RPMI8226 (cell line): ENCODE data around the gene GNG4.

ENCODE experiments used
- DNase-seq: peaks from one replicate; pipeline ENCODE4 v3.0.0-alpha.2; 2015

Gene GNG4

GRCh38 chr1:235649368-235650163 is at the start of gene GNG4:
Gene GNG4, minus strand, starts transcription at chr1:235649784. Its CDS starts 65,946 bp downstream, at chr1:235583838.
- peak; percentile 33 for DNase-seq

- no peak for DNase-seq
These were observed 47.9 kb upstream of the GNG4 start for GRCh38 chr1:235697508-235697907.

DNA sequence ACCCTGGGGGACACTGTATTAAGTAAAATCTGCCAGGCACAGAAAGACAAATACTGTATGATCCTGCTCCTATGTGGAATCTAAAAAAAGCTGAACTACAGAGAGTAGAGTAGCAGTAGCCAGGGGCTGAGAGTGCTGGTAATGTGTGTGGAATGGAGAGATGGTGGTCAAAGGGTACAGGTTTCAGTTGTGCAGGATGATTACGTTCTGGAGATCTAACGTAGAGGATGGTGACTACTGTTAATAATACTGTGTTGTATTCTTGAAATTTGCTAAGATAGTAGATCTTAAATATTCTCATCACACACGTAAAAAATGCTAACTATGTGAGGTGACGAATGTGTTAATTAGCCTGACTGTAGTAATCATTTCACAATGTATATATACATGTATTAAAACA is 39.8 kb upstream of the GNG4 start:
- DNase-seq: no peak

GRCh38 chr1:235688096-235688495 is 38.5 kb upstream of the GNG4 start:
- DNase-seq: no peak

DNA sequence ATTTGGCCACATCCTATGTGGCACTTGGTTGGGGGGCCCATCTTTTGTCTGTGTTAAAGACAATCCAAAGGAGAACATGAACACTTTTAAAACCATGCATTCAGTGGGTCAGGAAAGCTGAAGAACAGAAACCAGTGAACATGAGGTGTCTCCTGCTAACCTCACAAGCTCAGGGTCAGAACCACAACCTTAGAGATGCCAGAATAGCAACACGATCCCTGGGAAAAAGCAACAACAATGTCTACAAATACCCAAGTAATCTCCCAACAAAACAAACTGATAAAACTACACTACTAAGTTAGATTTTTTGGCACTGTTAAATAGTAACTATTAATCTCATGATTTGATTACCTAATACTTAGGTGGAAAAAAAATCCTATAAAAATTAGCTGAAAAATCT is 34.1 kb upstream of the GNG4 start:
- DNase-seq: no peak

DNA sequence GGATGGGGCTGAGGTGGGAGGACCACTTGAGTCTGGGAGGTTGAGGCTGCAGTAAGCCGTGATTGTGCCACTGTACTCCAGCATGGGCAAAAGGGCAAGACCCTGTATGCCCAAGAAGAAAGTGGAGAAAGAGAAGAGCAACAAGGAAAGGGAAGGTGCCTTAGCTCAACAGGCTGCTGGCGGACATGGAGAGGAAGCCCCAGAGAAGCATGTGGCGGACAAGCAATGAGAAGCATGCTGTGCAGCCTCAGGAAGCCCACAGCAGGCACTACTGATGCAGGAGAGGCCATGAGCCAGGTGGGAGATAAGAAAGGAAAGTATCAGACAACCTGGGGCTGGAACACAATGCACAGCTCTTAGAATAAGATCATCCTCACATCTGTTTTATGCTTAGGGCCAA is 32.6 kb upstream of the GNG4 start:
- no peak for DNase-seq

GRCh38 chr1:235679644-235680043 is 30.1 kb upstream of the GNG4 start:
- no peak for DNase-seq

DNA sequence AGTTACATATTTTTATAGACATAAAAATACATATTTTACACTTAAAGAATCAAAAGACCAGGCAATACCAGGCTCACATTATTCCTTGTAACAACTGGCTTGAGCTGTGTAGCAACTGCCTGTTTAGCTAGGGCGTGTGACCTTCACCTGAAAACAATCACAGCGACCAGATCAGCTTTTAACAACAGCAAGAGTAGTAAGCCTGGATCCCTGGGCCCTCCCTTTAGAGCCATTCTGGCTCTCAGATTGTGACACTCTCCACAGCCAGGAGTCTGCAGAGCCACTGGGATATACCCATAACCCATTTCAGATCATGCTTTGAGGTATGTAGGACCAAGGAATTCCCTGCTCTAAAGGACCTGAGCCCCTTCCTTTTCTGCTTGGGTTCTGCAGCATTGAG is 29.4 kb upstream of the GNG4 start:
- no peak for DNase-seq

GRCh38 chr1:235675152-235675890 is 25.7 kb upstream of the GNG4 start:
- DNase-seq: no peak

DNA sequence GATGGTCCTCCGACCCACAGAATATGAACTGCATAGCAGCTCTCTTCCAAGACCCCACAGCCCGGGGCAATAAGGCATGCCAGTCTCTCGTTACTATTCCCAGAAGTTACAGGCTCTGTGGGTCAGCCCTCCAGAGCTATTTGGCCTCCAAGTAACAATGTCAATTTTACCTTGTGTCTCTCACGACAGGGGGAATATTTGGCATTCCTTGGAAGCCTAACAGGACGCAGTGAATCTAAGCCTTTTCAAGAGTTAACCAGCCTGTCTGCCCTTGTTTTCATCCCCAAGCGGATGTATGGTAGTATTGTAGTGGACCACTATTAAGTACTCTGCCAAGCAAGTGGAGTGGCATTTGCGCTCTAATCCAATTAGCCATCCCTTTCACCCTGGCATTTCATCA is 24.4 kb upstream of the GNG4 start:
- no peak for DNase-seq

GRCh38 chr1:235671992-235672391 is 22.4 kb upstream of the GNG4 start:
- DNase-seq: no peak

DNA sequence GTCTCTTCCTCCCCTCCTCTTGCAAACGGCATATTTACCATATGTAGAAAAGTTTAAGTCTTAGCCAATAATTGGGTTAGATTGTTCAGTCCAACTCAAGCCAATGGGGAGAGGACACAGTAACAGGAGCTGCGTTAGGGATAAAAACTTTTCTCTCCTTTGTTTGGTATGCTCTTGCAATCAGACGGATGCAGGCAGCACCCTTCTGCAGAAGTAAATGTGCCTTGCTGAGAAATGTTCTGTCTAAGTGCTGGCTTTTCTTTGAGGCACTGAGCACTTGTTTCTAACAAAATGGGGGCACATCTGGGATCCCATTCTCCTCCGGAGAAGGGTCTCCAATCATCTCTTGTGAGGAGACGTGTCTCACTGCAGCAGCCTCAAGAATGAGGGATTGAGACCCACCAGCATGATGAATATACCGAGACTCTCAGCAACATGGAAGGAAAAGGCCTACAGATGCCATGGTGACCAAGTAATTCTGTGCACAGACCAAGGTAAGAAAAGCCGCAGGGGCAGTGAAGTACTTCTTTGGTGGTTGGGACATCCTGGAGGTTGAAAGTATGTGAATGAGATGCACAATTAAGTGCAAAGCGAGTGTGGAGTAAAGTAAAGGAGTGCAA is 20.7 kb upstream of the GNG4 start:
- no peak for DNase-seq

DNA sequence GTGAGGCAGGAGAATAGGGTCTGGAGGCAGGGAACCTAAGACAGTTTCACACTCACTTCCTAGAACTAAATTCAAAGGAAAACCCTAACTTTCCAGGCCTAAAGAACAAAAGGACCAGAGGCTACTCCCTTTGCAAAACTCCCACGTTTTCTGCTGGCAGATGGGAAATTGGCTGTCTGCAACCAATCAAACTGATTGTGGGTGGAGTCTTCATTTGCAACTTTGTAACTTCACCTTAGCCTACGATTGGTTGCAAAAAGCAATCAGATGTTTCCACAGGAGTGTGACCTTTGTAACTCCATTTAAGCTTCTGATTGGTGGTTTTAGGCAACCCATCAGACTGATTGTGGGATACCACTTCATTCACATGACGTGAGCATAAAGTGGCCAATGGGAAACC is 19.7 kb upstream of the GNG4 start:
- no peak for DNase-seq

GRCh38 chr1:235663628-235664027 is 14.0 kb upstream of the GNG4 start:
- DNase-seq: peak; percentile 45

DNA sequence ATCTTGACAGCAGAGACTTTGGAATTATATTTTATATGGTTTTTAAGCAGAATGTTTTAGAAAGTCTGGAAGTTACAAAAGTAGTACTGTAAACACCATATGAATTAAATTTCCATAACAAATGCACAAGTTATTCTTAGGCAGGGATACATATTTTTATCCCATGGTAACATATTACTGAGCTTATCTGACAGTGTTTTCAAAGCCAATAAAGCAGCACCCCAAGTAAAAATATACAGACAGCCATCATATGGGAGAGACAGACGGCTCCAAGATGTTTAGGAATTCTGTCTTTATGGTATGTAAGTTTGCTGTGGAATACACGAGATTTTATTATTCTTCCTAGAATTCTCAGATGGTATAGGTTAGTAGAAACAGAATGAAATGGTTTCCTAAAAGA is 12.0 kb upstream of the GNG4 start:
- DNase-seq: no peak

DNA sequence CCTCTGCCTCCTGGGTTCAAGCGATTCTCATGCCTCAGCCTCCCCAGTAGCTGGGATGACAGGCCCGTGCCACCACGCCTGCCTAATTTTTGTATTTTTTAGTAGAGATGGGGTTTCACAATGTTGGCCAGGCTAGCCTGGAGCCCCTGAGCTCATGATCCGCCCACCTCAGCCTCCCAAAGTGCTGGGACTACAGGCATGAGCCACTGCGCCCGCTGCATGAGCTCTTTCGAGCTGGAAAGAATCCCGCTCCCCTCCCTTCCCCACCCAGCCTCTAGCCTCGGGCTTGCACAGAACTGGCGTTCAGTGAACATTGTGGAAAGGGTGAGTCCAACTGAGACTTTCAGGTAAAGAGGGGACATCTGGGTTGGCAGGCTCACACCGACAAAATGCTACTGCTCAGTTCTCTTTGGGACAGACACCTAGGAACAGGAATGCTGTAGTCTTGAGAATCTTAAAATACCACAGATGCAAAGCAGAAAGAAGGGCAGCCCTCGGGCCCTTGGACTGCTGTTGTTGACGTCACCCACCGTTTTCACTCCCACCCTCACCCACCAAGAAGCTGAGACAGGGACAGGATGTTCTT is 9.7 kb upstream of the GNG4 start:
- no peak for DNase-seq

DNA sequence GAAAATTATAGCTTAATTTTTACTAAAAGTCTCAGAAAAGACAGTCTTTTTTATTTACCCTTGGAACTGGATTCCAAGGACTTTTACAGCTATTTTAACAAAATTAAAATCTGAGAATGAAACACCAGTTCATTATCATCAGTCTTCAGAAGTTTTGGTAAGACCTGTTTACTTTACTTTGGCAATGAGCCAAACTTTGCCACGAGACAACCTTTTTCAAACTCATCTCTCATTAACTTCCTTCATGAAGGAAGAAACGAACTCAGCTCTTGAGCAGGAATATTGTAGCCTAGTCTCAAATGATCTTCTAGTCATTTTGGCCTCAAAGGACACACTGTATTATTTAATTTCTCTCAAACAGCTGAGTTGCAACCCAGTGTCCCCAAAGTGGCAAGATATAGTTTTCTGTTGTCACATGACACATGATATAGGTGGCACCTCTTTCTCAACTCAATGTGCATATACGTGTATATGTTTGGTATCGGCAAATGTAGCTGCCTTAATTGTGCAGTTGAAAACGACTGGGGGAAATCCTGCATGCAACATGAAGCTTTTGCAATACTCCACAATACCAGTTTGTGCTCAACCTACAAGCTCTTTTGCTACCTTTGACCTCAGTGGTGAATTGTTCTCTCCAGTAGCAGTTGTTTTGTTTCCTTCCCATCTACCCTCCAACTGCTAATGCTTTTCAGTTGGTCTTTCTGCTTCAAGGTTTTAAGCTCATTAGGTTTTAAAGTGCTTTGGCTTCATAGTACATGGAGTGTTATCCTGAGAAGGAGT is 8.4 kb upstream of the GNG4 start:
- DNase-seq: peak; percentile 53

DNA sequence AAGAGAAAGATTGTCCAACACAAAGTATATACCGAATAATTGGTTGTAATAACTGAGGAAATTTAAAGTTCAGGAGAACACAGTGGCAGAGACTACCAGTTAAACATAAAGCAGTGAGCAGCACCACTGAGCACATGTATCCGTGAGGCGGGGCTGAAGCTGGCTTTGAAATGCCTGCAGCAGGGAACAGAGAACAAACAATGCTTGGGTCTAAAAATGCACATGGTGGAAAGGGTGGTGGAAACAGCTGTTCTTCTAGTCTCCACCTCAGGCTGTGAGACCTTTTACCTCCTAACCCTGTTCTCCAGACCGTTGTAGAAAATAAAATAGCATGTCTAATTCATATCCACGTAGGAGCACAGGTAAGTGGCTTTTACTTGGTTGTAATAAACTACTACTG is 7.7 kb upstream of the GNG4 start:
- no peak for DNase-seq

GRCh38 chr1:235652364-235652763 is 2.8 kb upstream of the GNG4 start:
- no peak for DNase-seq

DNA sequence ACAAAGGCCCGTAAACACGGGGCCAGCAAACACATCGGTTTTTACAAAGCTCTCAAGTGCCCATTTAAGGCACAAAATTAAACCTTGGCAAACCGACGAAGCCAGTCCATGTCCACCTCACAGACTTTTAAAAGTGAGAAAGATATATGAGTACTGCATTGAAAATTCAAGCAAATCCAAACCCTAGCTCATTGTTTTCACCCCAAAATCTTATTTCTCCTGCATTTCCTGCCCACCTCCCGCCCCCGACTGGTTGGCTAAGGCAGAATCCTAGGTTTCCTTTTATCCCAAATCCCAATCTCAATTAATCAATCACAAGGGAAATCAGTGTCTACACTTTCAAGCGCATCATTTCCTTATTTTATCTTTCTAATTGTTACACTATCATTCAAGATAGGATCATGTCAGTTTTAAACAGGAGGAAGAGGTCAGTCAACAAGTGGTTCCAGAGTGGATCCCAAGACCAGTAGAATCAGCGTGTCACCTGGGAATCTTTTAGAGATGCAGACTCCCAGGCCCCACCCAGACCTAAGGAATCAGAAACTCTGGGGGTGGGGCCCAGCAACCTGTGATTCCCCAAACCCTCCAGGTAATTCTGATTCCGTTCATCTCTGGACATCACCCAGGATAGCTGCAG is 1.7 kb upstream of the GNG4 start:
- DNase-seq: no peak

- DNase-seq: peak; percentile 26
These were observed 971 bp upstream of the GNG4 start for GRCh38 chr1:235650341-235651169.
